Measurements from ENCODE around the gene NPBWR2.

Gene NPBWR2

GRCh38 chr20:64116541-64117431 is 9.4 kb upstream of the NPBWR2 start:
- no peak for DNase-seq

- no peak for DNase-seq
These were observed 8.7 kb upstream of the NPBWR2 start for GRCh38 chr20:64116016-64116415.

DNA sequence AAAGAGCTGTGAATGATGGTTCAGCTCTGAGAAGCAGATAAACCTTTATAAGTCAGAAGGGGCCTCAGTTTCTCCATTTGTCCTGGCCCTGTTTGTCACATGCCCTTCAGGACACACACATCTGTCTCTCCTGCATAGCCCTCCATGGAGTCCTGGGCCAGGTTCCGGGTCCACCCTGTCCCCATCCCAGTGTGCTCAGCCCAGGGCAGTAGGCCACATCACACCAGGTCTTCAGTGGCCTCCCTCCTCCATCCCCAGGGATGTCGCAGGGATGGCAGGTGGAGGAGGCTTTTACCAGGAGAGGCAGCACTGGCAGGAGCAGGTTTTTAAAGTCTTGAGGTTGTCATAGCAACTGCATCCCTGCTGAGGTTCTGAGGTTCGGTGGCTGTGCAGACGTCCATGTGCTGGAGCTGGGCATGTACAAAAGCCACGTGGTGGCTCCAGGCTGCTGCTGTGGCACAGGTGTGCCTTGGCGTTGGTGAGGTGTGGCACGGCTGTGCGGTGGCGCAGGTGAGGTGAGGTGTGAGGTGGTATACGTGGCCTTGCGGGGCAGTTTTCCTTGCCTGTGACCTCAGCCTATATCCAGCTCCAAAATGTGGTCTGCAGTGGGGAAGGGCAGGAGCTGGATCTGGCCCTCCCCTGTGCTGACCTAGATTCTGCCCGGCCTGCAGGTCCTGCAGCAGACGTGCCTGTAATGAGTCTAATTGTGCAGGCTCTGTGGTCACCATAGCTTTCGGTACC is 8.0 kb upstream of the NPBWR2 start:
- DNase-seq, result no peak

DNA sequence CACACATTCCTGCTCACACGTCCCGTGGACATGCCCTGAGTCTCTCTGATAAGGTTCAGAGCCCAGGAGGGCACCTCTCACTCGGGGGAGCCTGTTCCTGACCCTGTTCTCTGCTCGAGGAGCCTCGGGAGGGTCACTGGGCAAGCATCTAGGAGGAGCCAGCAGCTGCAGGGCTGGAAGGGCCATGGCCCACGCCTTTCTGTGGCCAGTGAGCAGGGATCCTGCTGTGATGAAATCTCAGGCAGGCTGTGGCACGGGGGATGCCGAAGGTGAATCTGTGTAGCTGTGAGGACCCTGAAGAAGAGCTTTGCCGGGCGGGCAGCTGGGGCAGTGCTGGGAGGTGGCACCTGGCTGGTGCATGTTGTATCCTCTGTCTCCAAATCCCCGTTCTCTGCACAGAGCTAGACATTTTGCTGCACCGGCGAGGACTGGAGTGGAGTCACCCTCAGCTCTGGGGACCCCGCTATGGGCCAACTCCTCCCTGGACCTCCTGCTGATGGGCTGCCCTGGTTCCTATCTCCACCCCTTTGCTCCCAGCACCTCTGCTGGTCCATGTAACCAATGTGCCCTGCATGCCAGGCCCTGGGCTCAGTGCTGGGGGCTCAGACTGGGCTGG is 7.1 kb upstream of the NPBWR2 start:
- no peak for DNase-seq

GRCh38 chr20:64113796-64114355 is 6.5 kb upstream of the NPBWR2 start:
- no peak for DNase-seq

- no peak for DNase-seq
These were observed 6.0 kb upstream of the NPBWR2 start for GRCh38 chr20:64113444-64113775.

GRCh38 chr20:64112691-64113443 is 5.5 kb upstream of the NPBWR2 start:
- no peak for DNase-seq

DNA sequence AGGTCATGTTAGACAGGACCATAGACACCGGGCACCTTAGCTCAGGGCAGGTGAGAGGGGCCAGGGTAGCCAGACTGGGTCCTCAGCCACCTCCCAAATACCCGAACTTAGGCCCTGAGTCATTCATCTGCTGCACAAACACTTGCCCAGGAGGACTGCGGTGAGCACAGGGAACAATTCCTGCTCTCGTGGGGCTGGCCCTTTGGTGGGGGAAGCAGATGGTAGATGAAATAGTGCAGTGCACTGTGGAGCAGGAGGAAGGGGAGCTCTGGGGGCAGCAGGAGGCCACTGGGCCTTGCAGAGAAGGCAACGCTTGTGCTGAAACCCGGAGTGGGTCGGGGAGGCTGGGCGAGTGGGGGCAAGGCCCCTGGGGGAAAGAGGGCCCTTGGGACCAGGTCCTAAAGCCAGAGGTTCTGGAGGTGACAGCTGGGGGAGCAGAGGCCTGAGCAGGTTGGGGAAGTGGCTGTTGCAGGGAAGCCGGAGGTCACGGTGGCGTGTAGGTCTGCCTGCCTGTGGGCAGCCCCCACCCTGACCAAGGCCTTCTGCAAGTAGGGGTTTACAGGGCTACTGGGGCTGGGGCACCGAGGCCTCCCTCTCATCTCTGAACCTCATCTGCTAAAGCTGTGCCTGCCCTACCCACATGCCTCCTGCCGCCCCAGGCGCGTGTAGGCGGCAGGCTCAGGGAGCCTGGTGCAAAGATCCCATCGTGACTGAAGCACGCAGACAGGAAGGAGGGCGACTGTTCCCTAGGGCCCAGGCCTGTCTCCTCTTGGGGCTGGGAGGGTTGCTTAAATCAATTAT is 4.7 kb upstream of the NPBWR2 start:
- no peak for DNase-seq

- no peak for DNase-seq
These were observed 3.2 kb upstream of the NPBWR2 start for GRCh38 chr20:64110411-64111068.

GRCh38 chr20:64109831-64110391 is 2.5 kb upstream of the NPBWR2 start:
- DNase-seq, result no peak

DNA sequence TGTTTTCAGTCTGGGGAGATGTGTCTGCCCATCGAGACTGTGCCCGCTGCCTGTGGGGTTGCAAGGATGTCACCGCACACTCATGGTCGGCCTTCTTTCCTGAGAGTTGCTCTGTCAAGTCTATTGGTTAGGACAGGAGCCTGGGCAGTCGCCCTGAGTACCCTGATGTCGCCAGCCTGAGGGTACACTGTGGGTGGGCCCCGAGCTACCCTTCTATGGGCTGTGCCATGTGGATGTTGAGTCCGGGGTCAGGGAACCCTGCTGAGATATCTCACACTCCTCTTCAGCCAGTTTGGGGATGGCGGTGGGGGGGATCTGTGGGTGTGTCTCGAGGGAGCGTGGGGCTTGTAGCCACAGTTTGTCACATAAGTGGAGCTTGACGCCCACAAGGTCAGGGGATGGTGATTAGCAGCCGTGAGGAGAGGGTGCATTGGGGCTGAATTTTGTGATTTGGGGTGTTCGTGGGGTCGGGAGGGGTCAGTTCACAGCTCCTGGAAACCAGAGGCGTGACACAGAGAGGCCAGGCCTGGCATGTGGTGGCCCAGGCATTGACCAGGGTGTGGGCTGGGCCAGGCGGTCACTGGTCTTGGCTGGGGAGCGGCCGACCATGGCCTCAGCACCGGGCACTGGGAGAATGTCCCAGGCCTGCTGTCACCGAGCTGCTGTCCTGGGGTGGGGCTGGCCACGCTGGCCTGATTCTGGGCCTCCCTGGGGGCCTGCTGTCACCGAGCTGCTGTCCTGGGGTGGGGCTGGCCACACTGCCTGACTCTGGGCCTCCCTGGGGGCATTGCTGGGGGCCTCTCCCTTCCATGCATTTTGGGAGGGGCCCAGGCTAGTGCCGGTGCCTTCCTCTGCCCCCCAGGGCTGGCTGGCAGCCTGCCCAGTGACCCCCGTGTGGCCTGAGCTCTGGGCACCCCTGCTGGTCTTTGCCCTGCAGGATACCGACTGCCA is 1.6 kb upstream of the NPBWR2 start:
- DNase-seq, result no peak

DNA sequence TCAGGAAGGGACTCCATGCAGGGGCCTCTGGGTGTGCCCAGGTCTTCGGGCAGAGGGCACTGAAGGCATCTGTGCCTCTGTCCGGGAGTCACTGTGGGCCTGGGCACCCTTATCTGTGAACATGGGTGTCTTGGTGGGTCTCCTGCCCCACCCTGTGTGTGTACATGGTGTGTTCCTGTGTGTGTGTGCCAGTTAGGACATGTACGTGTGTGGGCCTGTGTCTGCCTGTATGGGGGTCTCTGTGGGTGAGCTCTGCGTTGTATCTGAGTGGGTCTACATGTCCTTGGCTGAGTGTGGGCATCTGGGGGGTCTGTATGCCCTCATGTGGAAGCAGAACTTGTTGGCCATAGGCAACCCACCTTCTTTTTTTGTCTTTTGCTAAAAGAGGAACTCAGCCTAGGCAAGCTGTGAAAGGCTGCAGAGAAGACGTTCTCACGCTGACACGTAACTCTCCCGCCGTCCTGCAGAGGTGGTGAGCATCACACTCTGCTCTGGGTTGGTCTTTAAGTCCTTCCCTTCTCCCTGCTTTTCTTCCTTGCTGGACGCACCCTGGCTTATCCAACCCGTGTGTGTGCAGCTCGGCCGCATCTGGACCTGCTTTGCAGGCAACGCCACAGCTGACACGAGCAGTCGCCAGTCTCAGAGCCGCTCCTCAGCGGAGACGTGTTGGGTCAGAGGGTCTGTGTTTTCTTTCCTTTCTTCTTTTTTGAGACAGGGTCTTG is 532 bp upstream of the NPBWR2 start:
- DNase-seq, result no peak

DNA sequence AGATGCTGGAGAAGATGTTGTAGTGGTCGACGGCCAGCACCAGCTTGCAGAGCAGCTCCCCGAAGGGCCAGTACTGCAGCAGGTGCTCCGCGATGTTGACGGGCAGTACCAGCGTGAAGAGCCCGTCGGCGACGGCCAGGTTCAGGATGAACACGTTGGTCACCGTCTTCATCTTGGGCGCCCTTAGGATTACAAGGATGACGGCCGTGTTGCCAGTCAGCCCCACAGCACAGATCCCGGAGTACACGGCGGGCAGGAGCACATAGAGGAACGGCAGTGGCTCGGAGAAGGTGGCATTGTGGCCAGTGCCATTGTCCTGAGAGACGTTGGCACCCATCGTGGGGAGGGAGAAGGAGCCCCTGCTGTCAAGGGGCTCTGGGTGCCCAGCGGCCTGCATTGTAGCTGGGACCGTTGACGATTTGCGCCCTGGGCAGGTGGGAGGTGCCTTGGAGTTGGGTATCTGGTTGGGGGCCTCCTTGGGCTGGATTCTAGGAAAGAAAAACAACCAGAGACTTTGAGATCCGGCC is 867 bp downstream of the NPBWR2 start:
- no peak for DNase-seq

GRCh38 chr20:64105846-64106434 is 1.4 kb downstream of the NPBWR2 start:
- DNase-seq, result no peak

DNA sequence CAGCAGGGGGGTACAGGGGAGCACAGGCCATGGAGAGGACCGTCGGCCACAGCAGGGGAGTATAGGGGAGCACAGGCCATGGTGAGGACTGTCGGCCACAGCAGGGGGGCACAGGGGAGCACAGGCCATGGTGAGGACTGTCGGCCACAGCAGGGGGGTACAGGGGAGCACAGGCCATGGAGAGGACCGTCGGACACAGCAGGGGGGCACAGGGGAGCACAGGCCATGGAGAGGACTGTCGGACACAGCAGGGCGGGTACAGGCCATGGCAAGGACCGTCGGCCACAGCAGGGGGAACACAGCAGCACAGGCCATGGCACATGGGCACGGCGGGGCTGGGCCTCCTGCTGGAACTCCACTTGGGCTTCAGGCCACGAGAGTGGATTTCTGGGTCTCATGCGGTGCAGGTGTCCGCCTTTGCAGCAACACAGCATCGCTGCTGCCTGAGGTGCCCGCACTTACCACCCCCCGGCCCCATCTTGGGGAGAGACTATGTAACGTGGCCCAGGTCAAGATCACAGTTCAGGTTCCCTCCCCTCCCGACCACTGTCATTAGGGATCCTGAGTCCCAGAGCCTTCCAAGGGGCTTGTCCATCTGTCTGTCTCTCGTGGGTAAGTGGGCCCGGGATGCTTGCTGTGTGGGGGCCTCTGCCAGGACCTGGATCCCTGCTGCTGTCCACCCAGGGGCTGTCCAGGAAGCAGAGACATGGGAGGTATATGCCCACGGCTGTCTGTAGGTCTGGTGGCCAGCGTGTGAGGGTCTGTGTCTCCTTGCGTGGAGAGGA is 2.5 kb downstream of the NPBWR2 start:
- DNase-seq, result no peak

DNA sequence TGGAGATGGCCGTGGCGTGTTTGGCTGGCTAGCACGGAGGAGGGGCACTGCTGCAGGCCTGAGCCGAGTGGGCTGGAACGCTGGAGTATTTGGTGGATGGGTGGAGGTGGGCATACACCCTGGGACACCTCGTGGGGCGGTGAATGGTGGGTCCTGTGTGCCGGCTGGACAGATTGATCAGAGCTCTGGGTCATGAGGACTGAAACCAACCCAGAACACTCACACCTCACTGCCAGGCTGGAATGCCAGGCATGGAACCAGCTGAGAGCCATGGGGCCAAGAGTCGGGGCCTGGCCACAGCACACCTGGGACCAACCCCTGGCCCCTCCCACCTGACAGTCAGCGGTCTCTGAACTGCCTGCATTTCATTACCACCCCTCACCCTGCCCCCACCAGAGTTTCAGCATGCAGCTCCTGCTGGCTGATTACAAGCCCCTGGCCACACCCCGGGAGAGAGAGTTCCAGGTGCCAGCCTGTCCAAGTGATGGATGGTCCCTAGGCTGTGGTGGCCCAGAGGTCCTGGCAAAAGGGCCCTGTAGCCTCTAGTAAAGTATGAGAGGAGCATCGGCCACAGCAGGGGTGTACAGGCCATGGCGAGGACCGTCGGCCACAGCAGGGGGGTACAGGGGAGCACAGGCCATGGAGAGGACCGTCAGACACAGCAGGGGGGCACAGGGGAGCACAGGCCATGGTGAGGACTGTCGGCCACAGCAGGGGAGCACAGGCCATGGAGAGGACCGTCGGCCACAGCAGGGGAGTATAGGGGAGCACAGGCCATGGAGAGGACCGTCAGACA is 3.3 kb downstream of the NPBWR2 start:
- DNase-seq, result no peak

All from SW 1271 (cell line).